RWPE1 (cell line): ENCODE measurements around the gene DTNB.

Source experiments
- CTCF ChIA-PET: fragments of 350-600 bp; sonication (Branson Sonifier 250); formaldehyde crosslinking; extraction: SDS; loops from one replicate; lab custom pipeline; 2021; lab: Yijun Ruan, JAX
- POLR2A ChIA-PET: fragments of 400-600 bp; formaldehyde crosslinking; extraction: SDS; loops from one replicate; lab custom pipeline; 2020; ENCODE audit warnings: antibody characterized with exemption; ENCODE audit not compliant: low non-redundant PET; lab: Yijun Ruan, JAX
- DNase-seq: peaks from one replicate; pipeline ENCODE4 v3.0.0; 2012; ENCODE audit warnings: low spot score
- H3K27ac ChIP-seq: fragments of 450-650 bp; 2 replicates; pipeline ENCODE4 v1.5.1; 2017
- CTCF ChIP-seq: fragments of 450-650 bp; conservative IDR thresholded peaks from 2 replicates; pipeline ENCODE4 v1.5.1; 2017; ENCODE audit warnings: low read depth, mild to moderate bottlenecking

The DTNB gene

GRCh38 chr2:25698752-25699151, 25.4 kb upstream of the DTNB start:
- H3K27ac ChIP-seq, result no peak overlapping the region; the same call in 1 of the 2 replicates
- TF ChIP-seq CTCF, result no peak
- CTCF ChIA-PET, result interaction anchor here (0.7 to 3.6 kb wide), 4 partner anchors 25 to 503 kb away, joined by 3 to 45 read pairs (median 8); partner anchors contain the start of gene DTNB
- peak; percentile 29 for DNase-seq
- POLR2A ChIA-PET, result no interaction called here

- DNase-seq, result no peak
- no peak for TF ChIP-seq CTCF
- ChIA-PET CTCF (interaction anchor here (0.5 to 3.6 kb wide), 3 partner anchors 90 to 268 kb away, joined by 3 to 45 read pairs (median 4); no protein-coding TSS in a partner anchor), POLR2A (no interaction called here)
- no peak overlapping the region for H3K27ac ChIP-seq
These were observed 24.4 kb upstream of the DTNB start for GRCh38 chr2:25697559-25698341.

GRCh38 chr2:25692737-25693445, 19.5 kb upstream of the DTNB start:
- no peak for TF ChIP-seq CTCF
- H3K27ac ChIP-seq, result no peak overlapping the region
- CTCF ChIA-PET, result no interaction called here
- no peak for DNase-seq
- POLR2A ChIA-PET, result no interaction called here

DNA sequence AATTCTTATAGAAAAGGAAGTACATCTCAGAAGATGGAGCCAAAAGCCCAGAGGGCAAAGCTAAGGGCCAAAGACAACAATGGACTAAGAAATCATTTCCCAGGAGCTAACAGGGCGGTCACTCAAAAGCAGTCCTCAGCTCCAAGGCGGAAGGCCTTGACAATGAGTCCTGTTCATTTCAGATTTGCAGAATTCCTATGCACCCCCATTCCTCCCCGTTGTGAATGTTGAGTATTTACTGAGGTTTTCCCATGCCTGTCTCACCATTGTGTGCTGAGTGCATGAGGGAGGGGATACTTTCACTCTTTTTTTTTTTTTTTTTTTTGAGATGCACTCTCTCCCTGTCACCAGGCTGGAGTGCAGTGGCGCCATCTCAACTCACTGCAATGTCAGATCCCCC, 18.8 kb upstream of the DTNB start:
- peak overlapping the region; percentile 55; the same call in 1 of the 2 replicates for H3K27ac ChIP-seq
- CTCF ChIA-PET, result interaction anchor here (0.9 to 1.8 kb wide), 2 partner anchors 8 to 11 kb away, joined by 3 to 6 read pairs; no protein-coding TSS in a partner anchor
- POLR2A ChIA-PET, result no interaction called here
- DNase-seq, result no peak
- no peak for TF ChIP-seq CTCF

- no peak overlapping the region for H3K27ac ChIP-seq
- ChIA-PET POLR2A (interaction anchor here (0.7 kb wide), 1 partner anchor 22 kb away, joined by 5 read pairs; no protein-coding TSS in a partner anchor), CTCF (interaction anchor here (0.7 kb wide), 1 partner anchor 189 kb away, joined by 3 read pairs; no protein-coding TSS in a partner anchor)
- no peak for TF ChIP-seq CTCF
- no peak for DNase-seq
These were observed 16.7 kb upstream of the DTNB start for GRCh38 chr2:25690058-25690457.

- no peak for TF ChIP-seq CTCF
- no peak overlapping the region for H3K27ac ChIP-seq
- ChIA-PET CTCF (interaction anchor here (1.2 kb wide), 1 partner anchor 12 kb away, joined by 6 read pairs; no protein-coding TSS in a partner anchor), POLR2A (no interaction called here)
- no peak for DNase-seq
These were observed 14.9 kb upstream of the DTNB start for GRCh38 chr2:25688236-25688635.
